ENCODE results near the gene DCPS. TPM values are rescaled to one million over a fixed set of nuclear protein-coding genes. Genes with fewer than 3 reads are reported as not detected.
A peak's percentile ranks its signal among the peaks of the same experiment; 100 is the strongest.
"Not testable (repeated sequence)": the region's sequence is repeated elsewhere in the genome, so short reads cannot be mapped to it uniquely, and the experiment has no call there.

The DCPS gene
- total and polyA plus RNA-seq, 2 of the 4 experiments (the other 2 are of a cell fraction): 19.7 to 34.8 TPM

- H3K14ac ChIP-seq (replicated peaks; ENCODE audit: low read depth, low read length): 0 out of 2 replicates have a peak overlapping the region, but pooled peaks have one; percentile 14
- no peak overlapping the region for H2BK15ac ChIP-seq (ENCODE audit: low read depth, low read length)
- H3K4me1 ChIP-seq (ENCODE audit: control insufficient read depth, insufficient read depth, low read length): peaks cover 23% of the 10 kb centered on the region
- no CpG with 5 or more reads among the region's 1 CpG for WGBS, 2 experiments (ENCODE audit: extremely low coverage in 2 of 2, insufficient read length in 1 of 2)
- in situ Hi-C loops (cut with MboI; ENCODE audit: low sequenced_read_pairs): no loop called here
- dilution Hi-C loops (cut with HindIII; ENCODE audit: low sequenced_read_pairs, unreplicated experiment): no loop called here
- H2AK5ac ChIP-seq (ENCODE audit: low read depth, low read length): peak overlapping the region; percentile 20
- no peaks in the 10 kb centered on the region for H3K9me3 ChIP-seq (ENCODE audit: control insufficient read depth, insufficient read depth, low read length)
- peaks cover 30% of the 10 kb centered on the region for H3K9me1 ChIP-seq (ENCODE audit: insufficient read depth, low read length)
- H3K36me3 ChIP-seq (ENCODE audit: control insufficient read depth, insufficient read depth, low read length): peaks cover 8% of the 10 kb centered on the region; the same call in 1 of the 2 replicates
- no peak overlapping the region; the same call in 1 of the 2 replicates for H4K5ac ChIP-seq (ENCODE audit: low read depth, low read length)
- CTCF ChIA-PET: no interaction called here
- H4K8ac ChIP-seq (ENCODE audit: low read depth in 2 of 2, low read length in 2 of 2): peak overlapping the region; percentile 2 to 36; a peak in 2 of 4 replicates
- TF ChIP-seq MAFK (IDR thresholded peaks at IDR 0.05; ENCODE audit: low read depth, low read length): no peak
- no peak for TF ChIP-seq RAD21 (IDR thresholded peaks at IDR 0.05; ENCODE audit: low read length)
- TF ChIP-seq POLR2A (IDR thresholded peaks at IDR 0.05; ENCODE audit: low read depth, low read length): no peak
- no peak for TF ChIP-seq CHD1 (IDR thresholded peaks at IDR 0.05; ENCODE audit: low read depth, low read length)
- TF ChIP-seq USF2 (IDR thresholded peaks at IDR 0.05; ENCODE audit: low read depth, low read length): no peak
- no peak for TF ChIP-seq SMC3 (IDR thresholded peaks at IDR 0.05; ENCODE audit: low read depth, low read length)
- no peak for TF ChIP-seq RCOR1 (IDR thresholded peaks at IDR 0.05; ENCODE audit: insufficient replicate concordance, low read length)
- TF ChIP-seq BHLHE40 (IDR thresholded peaks at IDR 0.05; ENCODE audit: low read depth, low read length): no peak
- no peak overlapping the region; the same call in 1 of the 2 replicates for H3K9ac ChIP-seq (ENCODE audit: low read depth, low read length)
- H2BK120ac ChIP-seq (ENCODE audit: low read depth, low read length): no peak overlapping the region
- no peak overlapping the region for H4K91ac ChIP-seq (ENCODE audit: insufficient read depth, low read depth, low read length)
- no peak overlapping the region for H3K4me2 ChIP-seq (ENCODE audit: low read depth, low read length)
- intact Hi-C loops (cut with micrococcal nuclease): no loop called here
- DNase-seq: no peak
- H3K27ac ChIP-seq (ENCODE audit: insufficient read depth, low read length): peak overlapping the region; percentile 42
- H4K20me1 ChIP-seq (ENCODE audit: insufficient read depth, low read length): no peaks in the 10 kb centered on the region
- H2BK20ac ChIP-seq (ENCODE audit: low read depth, low read length): no peak overlapping the region
- H3K56ac ChIP-seq (ENCODE audit: extremely low read depth, insufficient read depth, low read length): no peak overlapping the region
- H3K4me3 ChIP-seq (ENCODE audit: insufficient read depth, low read depth, low read length): no peak overlapping the region
- H3K23ac ChIP-seq (ENCODE audit: low read depth, low read length): no peak overlapping the region
- peak overlapping the region; percentile 74 for H2AK9ac ChIP-seq (replicated peaks; ENCODE audit: low read depth, low read length, poor library complexity)
- no TSS peak for BruUV-seq (replicated peaks)
- H3K27me3 ChIP-seq (ENCODE audit: control insufficient read depth, insufficient read depth, low read length): no peaks in the 10 kb centered on the region
- no peak for ATAC-seq (ENCODE audit: low read depth)
- POLR2A ChIA-PET (ENCODE audit: unreplicated experiment): no interaction called here
- H2BK5ac ChIP-seq (ENCODE audit: low read depth, low read length, poor library complexity, severe bottlenecking): peak overlapping the region; percentile 52
- H2AFZ ChIP-seq (replicated peaks; ENCODE audit: low read length, poor library complexity): peak overlapping the region; percentile 62
- peaks cover 18 to 58% of the 10 kb centered on the region in 2 experiments for H3K79me1 ChIP-seq (ENCODE audit: low read depth in 1 of 2, low read length in 2 of 2)
- H3K4ac ChIP-seq (ENCODE audit: low read depth, low read length): peak overlapping the region; percentile 37
- H3K18ac ChIP-seq (ENCODE audit: low read depth, low read length): 0 out of 2 replicates have a peak overlapping the region, but pooled peaks have one; percentile 32
Observed at GRCh38 chr11:126346586-126346940, 42.7 kb downstream of the DCPS start.

GRCh38 chr11:126346946-126347345 lies 43.1 kb downstream of the DCPS start:
- H2BK5ac ChIP-seq (ENCODE audit: low read depth, low read length, poor library complexity, severe bottlenecking); H2BK120ac ChIP-seq (ENCODE audit: low read depth, low read length); H2BK20ac ChIP-seq (ENCODE audit: low read depth, low read length); POLR2A ChIA-PET (ENCODE audit: unreplicated experiment); H2AK5ac ChIP-seq (ENCODE audit: low read depth, low read length); H3K23ac ChIP-seq (ENCODE audit: low read depth, low read length); H2AFZ ChIP-seq (replicated peaks; ENCODE audit: low read length, poor library complexity); ATAC-seq (ENCODE audit: low read depth); H3K27me3 ChIP-seq (ENCODE audit: control insufficient read depth, insufficient read depth, low read length); H3K4me2 ChIP-seq (ENCODE audit: low read depth, low read length); H4K5ac ChIP-seq (ENCODE audit: low read depth, low read length); H4K91ac ChIP-seq (ENCODE audit: insufficient read depth, low read depth, low read length); H3K14ac ChIP-seq (replicated peaks; ENCODE audit: low read depth, low read length); in situ Hi-C loops (cut with MboI; ENCODE audit: low sequenced_read_pairs); dilution Hi-C loops (cut with HindIII; ENCODE audit: low sequenced_read_pairs, unreplicated experiment); H3K18ac ChIP-seq (ENCODE audit: low read depth, low read length); H3K36me3 ChIP-seq (ENCODE audit: control insufficient read depth, insufficient read depth, low read length); H3K9me3 ChIP-seq (ENCODE audit: control insufficient read depth, insufficient read depth, low read length); H2BK15ac ChIP-seq (ENCODE audit: low read depth, low read length); H3K9ac ChIP-seq (ENCODE audit: low read depth, low read length); BruUV-seq (replicated peaks); H2AK9ac ChIP-seq (replicated peaks; ENCODE audit: low read depth, low read length, poor library complexity); DNase-seq; H3K27ac ChIP-seq (ENCODE audit: insufficient read depth, low read length); intact Hi-C loops (cut with micrococcal nuclease); H3K4ac ChIP-seq (ENCODE audit: low read depth, low read length); H3K4me3 ChIP-seq (ENCODE audit: insufficient read depth, low read depth, low read length); H3K56ac ChIP-seq (ENCODE audit: extremely low read depth, insufficient read depth, low read length); H4K20me1 ChIP-seq (ENCODE audit: insufficient read depth, low read length); CTCF ChIA-PET; H4K8ac ChIP-seq (ENCODE audit: low read depth in 2 of 2, low read length in 2 of 2): not testable (repeated sequence)
- no CpG with 5 or more reads among the region's 7 CpGs for WGBS, 2 experiments (ENCODE audit: extremely low coverage in 2 of 2, insufficient read length in 1 of 2)
- Histone ChIP-seq H3K79me1 (ENCODE audit: low read depth in 1 of 2, low read length in 2 of 2) (peaks cover 20 to 62% of the 10 kb centered on the region in 2 experiments), H3K4me1 (ENCODE audit: control insufficient read depth, insufficient read depth, low read length) (peaks cover 21% of the 10 kb centered on the region), H3K9me1 (ENCODE audit: insufficient read depth, low read length) (peaks cover 29% of the 10 kb centered on the region)

Data from IMR-90 (cell line).